ENCODE measurements around the gene GLCE. TPM values are rescaled to one million over a fixed set of nuclear protein-coding genes. Genes with fewer than 3 reads are reported as not detected.
"Not testable (repeated sequence)": the region's sequence is repeated elsewhere in the genome, so short reads cannot be mapped to it uniquely, and the experiment has no call there.

Gene GLCE
- polyA plus RNA-seq, 3 donors, result 47.5 to 48.7 (median 48.6) TPM

DNA sequence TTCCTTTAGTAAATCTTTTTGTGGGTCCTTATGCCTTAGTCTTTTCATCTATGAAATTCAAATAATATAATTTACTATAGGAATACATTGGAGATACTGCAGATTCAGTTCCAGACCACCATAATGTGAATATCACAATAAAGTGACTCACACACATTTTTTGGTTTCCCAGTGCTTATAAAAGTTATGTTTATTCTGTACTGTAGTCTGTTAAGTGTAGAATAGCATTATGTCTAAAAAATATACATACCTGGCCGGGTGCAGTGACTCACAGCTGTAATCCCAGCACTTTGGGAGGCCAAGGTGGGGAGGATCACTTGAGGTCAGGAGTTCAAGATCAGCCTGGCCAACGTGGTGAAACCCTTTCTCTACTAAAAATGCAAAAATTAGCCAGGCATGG is 84.4 kb downstream of the GLCE start:
- DNase-seq (ENCODE audit: low read depth in 3 of 3, low spot score in 2 of 3), result no peak

DNA sequence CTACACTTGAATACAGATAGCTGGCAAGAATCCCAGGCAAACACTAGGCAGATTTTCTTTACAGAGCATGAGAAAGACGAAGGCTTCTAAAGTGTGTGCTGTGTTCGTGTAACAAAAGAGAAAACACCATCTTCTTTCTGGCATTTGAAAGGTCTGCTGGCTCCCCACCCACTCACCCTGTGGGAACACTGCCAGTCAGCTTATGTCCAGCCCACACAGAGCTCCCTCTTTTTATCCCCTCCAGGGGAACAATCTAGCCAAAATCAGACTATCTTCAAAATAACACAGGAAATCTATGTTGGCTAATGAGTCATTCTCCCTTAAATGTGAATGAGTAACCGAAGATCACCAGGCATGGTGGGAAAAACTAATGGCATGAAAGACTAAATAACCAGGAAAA is 92.7 kb downstream of the GLCE start:
- DNase-seq (ENCODE audit: low read depth in 3 of 3, low spot score in 2 of 3), result no peak

DNA sequence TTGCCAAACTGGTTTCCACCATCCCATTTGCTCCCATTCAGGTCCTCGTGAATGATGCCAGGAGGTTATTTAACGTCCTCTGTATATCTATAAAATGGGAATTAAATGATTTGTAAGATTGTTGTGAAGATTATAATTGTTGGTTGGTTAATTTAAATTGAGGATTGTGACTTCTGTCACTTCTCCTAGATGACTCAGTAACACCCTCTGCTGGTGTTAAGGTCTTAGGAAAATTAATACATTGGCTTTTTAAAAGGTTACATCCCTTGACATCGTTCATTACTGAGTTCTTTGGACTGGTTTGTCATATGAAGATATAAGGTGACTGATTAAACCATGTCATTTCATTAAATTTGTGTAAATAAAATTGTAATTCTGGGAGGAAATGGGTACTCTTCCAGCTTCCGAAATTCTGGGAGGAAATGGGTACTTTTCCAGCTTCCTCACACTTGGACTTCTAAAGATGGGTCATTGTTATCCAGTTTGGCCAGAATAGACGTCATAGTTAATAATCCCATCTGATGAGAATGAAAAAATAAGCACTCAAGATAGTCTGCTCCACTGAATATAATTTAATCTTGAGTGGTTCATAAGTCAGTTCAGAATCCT is 105.0 kb downstream of the GLCE start:
- no peak for DNase-seq (ENCODE audit: low read depth in 3 of 3, low spot score in 2 of 3)

DNA sequence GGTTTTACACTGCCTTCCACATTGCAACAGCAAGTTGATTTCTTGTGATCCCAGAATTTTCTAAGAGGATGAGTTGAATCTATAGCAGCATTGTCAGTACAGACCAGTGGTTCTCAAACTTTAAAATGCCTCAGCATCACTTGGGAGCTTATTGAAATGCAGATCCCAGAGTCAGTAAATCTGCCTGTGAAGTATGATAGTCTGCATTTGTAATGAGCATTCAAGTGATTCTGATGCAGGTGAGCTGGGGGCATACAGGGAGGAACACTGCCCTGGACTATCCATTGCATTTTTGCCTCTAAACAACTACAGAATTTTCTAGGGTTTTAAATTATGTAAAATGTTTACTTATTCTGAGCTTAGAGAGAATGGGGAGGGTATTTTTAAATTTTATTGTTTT is 110.8 kb downstream of the GLCE start:
- DNase-seq (ENCODE audit: low read depth in 3 of 3, low spot score in 2 of 3), result no peak

DNA sequence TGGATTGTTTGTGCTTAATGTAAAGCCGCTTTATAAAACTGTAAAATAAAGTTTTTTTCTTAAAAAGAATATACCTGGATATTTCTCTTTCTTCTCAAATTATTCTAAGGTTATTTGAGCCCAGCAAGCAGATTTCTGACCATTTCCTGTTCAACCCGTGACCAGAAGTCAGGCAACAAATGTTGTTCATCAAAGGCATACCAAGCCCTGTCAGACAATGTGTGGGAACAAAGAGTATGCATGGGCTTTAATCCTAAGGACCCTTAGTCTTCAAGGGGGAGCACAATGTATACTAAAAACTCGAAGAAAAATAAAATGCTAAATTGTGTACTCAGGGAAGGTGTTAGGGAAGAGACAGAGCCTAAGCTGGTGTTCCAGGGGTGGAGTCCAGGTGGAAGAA is 111.7 kb downstream of the GLCE start:
- DNase-seq (ENCODE audit: low read depth in 3 of 3, low spot score in 2 of 3), result no peak

DNA sequence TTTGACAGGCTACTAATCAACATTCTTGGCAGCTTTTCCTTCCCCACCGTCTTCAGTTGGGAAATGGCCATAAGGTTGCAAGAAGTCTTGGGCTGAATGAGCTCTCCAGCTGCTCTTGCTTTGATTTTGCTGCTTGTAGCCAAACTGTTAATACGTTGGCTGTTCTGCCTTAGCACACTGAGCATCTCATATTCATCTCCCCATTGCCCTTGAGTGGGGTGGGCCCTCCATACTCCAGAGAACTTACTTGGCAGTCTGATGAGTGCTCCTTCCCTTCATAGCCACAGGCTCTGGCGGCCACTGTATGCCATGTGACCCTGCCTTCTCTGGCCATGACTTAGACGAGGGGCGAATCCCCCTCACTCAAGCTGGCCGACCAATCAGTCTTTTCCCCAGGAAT is 112.5 kb downstream of the GLCE start:
- no peak for DNase-seq (ENCODE audit: low read depth in 3 of 3, low spot score in 2 of 3)

DNA sequence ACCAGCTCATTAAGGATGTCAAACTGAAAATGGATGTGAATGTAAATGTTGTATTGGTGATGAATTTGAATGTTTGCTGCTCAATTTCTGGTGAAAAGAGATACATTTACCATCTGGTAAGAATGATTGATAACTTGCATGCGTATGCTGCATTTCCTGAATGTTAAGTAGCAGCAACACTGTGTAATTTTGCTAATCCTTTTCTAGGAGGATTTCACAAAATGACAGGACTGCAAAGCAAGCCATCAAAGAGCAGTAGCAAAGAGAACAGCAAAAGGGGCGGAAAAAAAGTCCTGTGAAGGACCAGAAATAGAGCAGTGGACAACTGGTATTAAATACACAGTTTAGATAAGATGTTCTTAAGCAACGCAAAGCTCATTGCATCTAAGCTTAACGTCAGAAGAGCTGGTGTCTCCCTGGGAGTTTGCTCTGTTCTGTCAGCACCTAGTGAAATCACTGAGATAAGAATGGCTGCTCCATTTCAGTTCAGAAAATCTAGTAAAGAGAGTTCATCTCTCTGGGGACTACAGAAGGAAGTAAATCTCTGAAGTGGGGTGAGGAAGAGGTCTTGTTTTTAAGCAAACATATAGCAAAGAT is 114.7 kb downstream of the GLCE start:
- no peak for DNase-seq (ENCODE audit: low read depth in 3 of 3, low spot score in 2 of 3)

DNA sequence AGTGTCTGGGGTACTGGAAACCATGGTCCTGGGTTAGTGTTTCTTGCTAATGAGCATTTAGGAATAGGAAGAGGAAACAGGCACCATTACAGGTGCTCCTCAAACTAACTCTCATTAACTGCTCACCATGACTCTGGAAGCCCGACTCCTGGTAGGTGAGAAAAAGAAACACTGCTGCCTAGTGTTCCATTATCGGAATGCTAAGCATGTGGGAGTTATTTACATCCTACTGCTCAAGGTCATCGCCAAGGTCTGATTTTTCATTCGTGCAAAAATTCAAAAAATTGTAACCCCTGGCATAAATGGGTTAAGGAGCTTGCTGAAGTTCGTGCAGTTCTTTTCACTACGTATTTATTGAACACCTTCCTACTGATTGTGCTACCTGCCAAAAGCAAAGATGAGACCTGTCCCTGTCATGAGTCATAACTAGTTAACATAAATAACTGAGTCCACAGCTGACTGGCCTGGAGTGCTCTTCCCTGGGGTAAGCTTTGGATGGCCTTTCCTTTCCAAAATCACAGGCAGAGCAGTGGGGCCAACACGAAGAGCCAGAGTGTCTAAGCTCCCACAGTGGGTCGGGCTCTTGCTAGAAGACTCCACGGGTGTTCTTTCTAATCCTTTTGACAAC is 115.6 kb downstream of the GLCE start:
- DNase-seq (ENCODE audit: low read depth in 3 of 3, low spot score in 2 of 3), result no peak

DNA sequence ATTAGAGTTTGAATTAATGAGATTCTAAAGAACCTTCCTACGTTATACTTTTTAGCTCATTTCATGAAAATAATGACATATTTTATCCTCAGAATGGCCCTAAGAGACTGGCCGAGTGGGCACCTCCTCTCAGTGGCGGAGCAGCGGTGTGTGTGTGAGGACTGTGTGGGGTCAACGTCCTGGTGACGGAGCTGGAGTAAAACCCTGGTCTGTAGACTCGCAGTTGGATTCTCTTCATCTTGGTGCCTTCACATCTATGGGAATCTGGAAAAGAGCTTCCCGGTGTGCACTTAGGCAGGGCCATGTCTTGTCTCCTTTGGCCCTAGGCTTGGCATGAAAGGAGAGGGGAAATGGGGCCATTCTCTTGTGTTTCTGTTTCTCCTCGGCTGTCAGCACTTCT is 116.9 kb downstream of the GLCE start:
- no peak for DNase-seq (ENCODE audit: low read depth in 3 of 3, low spot score in 2 of 3)

DNA sequence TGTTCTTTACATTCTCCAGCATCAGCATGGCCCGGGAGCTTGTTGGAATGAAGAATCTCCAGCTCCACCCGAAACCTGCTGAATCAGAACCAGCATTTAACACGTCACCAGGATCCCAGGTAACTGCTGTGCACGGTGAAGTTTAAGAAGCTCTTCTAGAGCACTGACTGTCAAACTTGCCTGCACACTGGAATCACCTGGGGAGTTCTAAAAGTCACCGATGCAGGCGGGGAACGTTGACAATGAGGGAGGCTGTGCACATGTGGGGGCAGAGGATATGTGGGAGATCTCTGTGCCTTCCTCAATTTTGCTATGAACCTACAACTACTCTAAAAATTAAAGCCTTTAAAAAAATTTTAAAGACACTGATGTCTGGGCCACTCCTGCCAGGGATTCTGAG is 119.2 kb downstream of the GLCE start:
- DNase-seq (ENCODE audit: low read depth in 3 of 3, low spot score in 2 of 3), result no peak

DNA sequence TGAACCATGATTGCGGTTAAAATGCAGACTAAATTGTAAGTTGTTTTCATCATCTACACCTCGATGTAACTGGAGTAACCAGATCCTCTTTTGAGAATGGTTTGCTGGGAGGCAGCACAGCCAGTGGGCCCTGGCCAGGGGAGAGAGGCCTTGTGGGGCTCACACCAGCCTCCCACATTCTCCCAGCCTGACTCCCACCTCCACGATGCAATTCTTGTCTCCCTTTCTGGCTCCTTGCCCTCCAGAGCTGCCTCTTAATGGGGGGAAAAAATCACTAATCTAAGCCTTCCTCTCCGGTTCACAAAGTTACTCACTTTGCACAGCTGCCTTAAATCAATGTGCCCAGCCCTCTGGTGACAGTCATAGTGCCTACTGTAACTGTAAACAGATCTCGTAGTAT is 120.3 kb downstream of the GLCE start:
- no peak for DNase-seq (ENCODE audit: low read depth in 3 of 3, low spot score in 2 of 3)

DNA sequence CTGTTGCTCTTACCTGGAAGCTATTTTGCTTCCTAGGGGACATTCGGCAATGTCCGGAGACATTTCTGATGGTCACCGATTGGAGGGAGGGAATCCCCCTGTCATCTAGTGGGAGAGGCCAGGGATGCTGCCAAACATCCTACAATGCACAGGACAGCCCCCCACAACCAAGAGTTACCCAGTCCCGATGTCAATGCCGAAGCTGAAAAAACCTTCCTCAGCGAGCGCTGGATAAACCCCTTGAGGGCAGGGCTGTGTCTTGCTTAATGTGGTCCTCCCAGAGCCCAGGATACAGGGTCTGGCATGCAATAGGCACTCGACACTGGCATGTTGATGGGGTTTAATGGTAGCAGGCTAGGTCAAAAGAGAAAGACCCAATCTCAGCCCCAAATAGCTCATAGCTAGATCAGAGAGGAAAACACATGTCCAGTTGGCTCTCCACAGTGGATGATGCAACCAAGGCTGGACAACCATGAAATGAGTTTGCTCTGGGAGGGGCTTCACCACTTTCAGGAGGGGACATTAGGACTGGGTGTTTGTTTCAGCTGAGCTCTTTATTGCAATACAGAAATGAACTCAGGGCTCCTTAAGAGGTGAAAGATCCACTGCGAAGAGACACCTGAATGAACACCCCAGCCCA is 121.8 kb downstream of the GLCE start:
- no peak for DNase-seq (ENCODE audit: low read depth in 3 of 3, low spot score in 2 of 3)

DNA sequence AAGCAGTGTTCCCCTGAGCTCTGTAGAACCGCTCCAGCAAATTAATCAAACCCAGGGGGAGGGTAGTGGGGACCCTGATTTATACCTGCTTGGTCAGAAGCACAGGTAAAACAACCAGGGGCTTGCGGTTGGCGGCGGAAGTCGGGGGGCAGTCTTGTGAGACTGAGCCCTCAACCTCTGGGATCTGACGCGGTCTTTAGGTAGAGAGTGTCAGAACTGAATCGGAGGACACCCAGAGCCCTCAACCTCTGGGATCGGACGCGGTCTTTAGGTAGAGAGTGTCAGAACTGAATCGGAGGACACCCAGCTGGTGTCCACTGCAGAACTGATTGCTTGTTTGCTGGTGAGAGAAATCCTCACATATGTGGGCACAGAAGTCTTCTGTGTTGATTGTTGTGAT is 125.4 kb downstream of the GLCE start:
- no peak for DNase-seq (ENCODE audit: low read depth in 3 of 3, low spot score in 2 of 3)

DNA sequence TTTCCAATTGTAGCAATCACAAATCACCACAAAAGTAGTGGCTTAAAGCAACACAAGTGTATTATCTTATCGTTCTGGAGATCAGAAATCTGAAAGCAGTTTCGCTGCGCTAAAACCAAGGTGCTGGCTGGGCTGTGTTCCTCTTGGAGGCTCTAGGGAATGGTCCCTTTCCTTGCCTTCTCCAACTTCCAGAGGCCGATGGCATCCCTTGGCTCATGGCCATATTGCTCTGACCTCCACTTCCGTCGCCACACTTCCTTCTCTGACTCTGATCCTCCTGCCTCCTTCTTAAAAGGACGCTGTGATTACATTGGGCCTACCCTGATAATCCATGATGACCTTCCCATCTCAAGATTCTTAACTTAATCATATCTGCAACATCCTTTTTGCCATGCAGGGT is 127.6 kb downstream of the GLCE start:
- DNase-seq (ENCODE audit: low read depth in 3 of 3, low spot score in 2 of 3), result no peak

DNA sequence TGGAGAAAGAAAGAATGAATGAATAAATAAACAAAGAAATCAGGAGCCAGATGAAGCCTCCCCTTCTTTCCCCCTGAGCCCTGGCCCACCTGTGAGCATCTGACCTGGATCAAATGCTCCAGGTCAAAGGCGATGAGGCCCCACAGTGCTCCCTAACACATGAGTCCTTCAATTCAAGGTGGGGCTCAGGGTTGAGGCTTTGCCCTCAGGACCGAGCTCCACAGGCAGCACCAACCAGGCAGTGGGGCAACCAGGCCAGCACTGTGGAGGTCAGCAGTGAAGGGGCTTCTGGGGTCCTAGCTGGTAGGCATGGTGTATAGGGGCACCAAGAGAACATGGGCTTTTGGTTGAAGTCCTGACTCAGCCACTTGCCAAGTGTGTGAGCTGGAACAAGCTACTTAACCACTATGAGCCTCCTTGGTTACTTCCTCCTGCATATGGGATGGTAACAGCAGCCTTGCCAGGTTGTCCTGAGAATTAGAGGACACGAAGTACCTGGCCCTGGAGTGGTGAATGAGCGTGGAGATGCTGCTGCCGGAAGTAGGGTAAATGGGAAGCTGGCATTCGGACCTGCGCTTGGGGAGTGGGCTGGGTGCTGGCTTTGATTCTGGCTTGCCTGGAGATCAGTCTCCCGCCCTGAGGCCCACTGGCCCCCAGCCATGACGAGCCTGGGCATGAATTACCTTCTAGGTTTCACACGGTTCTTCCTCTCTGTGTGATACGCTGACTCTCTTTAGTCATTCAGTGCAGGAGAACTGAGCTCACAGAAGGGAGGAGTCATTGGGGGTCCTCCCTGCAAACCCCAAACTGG is 128.3 kb downstream of the GLCE start:
- DNase-seq (ENCODE audit: low read depth in 3 of 3, low spot score in 2 of 3), result no peak

DNA sequence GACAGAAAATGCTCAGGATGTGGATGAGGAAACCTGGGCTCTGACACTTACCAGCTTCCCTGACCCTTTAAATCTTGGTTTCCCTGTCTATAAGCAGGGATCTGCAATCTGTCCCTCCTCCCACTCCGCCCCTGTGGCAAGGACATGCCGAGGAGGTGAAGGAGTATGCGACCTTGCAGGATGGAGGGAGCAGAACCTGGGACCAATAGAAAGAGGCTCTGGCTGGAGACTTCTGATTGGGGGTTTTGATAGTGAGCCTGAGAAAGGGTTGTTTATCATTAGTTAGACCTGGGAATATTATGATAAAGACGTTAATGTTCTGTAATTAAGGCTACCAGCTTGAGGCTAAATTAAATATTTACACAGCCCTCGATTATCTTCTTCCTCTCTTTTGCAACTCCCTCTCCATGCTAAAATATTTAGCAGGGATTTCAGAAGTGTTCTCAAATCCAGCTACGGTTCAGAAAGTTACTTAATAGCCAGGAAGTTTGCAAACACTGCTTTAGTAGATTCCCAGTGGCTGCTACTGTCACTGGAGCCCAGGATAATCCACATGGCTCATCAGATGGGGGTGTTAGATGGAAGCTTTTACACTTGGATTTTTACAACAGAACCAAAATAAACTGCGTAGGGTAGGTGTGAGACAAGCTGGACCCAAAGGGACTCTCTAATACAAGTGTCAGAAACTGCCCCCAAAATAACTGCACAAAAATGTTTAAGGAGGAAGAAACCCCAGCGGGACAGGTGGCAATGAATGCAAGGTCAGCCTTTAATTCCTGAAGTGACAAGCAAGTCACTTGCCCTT is 129.1 kb downstream of the GLCE start:
- DNase-seq (ENCODE audit: low read depth in 3 of 3, low spot score in 2 of 3), result no peak

DNA sequence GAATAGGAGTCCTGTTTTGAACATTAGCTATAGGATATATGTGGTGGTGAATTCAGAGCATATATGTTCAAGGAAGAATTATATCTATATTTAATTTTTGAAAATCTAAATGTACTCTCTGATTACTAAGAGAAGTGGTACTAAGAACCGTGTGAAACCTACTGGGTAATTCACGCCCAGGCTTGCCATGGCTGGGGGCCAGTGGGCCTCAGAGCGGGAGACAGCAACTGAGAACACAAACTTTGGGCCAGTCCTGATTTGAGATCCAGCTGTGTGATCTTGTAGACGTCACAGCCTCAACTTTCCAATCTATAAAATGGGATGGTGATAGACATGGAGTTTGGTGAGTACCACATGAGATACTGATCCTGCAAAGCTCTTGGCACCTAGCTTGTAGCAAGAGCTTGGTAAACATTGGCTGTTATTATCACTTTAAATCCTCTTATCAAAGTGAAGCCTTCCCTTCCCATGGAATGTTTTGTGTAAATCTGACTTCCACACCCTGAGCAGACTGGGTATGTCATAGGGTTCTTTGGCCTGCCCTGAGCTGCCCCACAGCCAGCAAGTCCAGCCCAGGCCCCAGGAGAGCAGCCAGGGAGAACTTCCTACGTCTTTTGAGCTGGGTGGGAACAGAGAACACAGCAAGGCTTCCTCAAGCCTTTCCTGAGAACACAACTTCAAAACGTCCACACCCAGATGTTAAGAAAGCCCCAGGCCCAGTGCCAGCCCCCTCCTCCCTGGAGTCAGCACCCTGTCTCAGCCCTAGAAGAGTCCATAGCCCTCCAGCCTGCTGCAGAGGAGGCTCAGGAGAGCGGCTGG is 130.1 kb downstream of the GLCE start:
- DNase-seq (ENCODE audit: low read depth in 3 of 3, low spot score in 2 of 3), result no peak

DNA sequence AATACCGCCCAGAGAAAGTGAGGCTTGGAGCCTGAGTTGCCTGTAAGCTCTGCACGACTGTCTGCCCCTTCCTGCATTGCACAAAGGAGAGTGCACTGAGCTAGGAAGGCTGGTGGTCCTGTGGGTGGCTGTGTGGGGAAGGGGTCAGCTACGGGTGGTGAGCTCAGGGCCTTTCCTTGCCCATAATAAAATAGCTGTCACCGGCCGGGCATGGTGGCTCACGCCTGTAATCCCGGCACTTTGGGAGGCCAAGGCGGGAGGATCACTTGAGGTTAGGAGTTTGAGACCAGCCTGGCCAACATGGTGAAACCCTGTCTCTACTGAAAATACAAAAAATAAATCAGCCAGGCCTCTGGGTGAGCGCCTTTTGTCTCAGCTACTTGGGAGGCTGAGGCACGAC is 131.2 kb downstream of the GLCE start:
- not testable (repeated sequence) for DNase-seq (ENCODE audit: low read depth in 3 of 3, low spot score in 2 of 3)

DNA sequence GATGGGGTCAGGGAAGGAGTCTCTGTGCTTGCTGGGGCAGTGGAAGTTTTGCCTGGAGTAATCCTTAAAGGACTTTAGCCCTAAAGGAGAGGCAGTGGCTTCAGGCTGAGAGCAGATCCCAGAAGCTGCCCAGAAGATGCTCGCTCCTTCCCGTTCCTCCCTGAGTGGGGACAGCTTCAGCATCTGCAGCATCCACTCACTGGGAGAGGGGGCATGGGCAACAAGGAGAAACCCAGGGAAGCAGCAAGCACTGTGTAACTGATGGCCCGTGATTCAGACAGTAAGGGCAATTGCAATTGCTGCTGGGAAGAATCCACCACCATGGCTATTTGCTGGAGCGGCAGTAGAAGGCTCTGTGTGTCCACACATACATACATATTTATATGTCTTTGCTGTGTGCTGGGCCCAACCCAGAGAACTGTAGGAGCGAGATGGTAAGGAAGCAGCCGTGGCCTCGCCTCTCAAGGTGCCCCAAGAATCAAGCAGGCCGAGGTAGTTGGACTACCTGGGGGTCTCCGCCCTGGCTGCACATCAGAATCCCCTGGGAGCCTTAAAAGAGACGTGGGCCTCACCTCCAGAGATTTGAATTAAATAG is 132.5 kb downstream of the GLCE start:
- DNase-seq (ENCODE audit: low read depth in 3 of 3, low spot score in 2 of 3), result no peak
